ENCODE measurements around the gene CA5A. TPM values are rescaled to one million over a fixed set of nuclear protein-coding genes. Genes with fewer than 3 reads are reported as not detected.
"Not testable (repeated sequence)": the region's sequence is repeated elsewhere in the genome, so short reads cannot be mapped to it uniquely, and the experiment has no call there.

CA5A gene
- total RNA-seq, 1 donor from 2014 or later, result 0.06 TPM

DNA sequence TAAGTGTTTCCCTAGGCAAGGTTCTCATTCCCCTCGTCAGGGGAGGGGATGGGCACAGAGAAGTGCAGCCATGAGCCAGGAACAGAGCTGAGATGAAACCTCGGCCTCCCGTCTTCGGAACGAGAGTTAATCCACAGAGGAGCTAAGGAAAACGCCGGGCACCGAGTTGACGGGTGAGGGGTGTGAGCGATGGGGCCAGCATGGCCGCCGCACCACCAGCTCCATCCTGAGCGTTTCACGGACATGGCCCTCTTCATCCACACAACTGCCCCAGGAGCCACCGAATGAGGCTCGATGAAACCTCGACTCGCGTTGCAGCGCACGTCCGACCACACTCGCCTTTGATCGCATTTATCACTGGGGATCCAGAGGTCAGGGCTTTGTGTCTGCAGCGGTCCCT, 21.5 kb downstream of the CA5A start:
- no peak for ATAC-seq
- Histone ChIP-seq H3K36me3 (no peaks in the 10 kb centered on the region), H3K27me3 (ENCODE audit: low read depth) (peaks cover 3% of the 10 kb centered on the region), H3K9me3 (no peaks in the 10 kb centered on the region), H3K4me1 (no peaks in the 10 kb centered on the region), H3K27ac (no peak overlapping the region), H3K4me3 (no peak overlapping the region)
- no peak for TF ChIP-seq CTCF (IDR thresholded peaks at IDR 0.05)
- no peak for DNase-seq
- intact Hi-C loops (cut with DNase I), result no loop called here

GRCh38 chr16:87914021-87914725, 22.2 kb downstream of the CA5A start:
- DNase-seq; ATAC-seq; H3K4me1 ChIP-seq; H3K36me3 ChIP-seq; H3K9me3 ChIP-seq; H3K27me3 ChIP-seq (ENCODE audit: low read depth); H3K4me3 ChIP-seq; intact Hi-C loops (cut with DNase I); H3K27ac ChIP-seq: not testable (repeated sequence)

DNA sequence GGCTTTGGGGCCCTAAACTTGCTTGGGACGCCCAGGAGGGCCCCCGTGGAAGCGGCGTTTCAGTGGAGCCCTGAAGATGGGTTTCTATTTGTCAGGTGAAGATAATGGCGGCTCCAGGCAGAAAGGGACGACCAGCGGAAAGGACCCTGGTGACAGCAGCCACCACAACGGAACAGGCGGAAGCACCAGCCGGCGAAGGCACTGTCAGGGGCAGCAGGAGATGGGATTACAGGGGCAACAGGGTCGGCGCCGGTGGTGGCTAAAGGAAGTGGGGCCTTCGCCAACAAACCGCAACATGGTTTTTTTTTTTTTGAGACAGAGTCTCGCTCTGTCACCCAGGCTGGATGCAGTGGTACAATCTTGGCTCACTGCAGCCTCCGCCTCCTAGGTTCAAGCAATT, 23.6 kb downstream of the CA5A start:
- ATAC-seq; H3K4me1 ChIP-seq; intact Hi-C loops (cut with DNase I); H3K27me3 ChIP-seq (ENCODE audit: low read depth); DNase-seq; H3K9me3 ChIP-seq; H3K27ac ChIP-seq; H3K36me3 ChIP-seq; H3K4me3 ChIP-seq: not testable (repeated sequence)

DNA sequence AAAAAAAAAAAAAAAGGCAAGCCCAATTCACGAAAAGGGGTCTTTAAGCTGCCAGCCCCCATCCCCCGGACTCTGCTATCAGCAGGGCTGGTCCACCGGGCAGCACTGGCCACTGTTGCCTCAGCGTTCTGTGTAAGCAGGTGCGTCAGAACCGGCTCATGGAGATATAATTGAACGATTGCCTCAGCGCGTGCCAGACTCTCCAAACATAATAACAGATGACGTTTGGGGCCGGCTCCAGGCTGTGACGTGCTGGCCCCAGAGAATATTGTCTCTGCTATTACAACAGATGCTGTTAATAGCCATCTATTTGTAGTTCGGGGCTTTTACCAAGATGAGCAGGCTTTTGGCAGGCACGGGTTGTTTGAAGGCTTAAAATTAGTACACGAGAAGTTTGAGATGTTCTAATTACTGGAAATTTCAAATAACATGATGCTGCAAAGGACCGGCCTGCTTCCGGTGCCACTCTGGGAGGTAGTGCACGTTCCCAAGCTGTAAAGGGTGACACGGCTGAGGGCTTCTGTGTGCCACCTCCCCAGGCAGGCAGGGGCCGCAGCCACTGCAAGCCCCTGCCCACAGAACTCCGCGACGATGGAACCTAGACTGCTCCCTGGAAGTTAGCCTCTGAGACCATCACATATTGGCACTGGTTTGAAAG, 25.1 kb downstream of the CA5A start:
- H3K27ac ChIP-seq; H3K9me3 ChIP-seq; H3K4me1 ChIP-seq; intact Hi-C loops (cut with DNase I); H3K36me3 ChIP-seq; DNase-seq; H3K4me3 ChIP-seq; H3K27me3 ChIP-seq (ENCODE audit: low read depth): not testable (repeated sequence)
- ATAC-seq, result peak; percentile 31

DNA sequence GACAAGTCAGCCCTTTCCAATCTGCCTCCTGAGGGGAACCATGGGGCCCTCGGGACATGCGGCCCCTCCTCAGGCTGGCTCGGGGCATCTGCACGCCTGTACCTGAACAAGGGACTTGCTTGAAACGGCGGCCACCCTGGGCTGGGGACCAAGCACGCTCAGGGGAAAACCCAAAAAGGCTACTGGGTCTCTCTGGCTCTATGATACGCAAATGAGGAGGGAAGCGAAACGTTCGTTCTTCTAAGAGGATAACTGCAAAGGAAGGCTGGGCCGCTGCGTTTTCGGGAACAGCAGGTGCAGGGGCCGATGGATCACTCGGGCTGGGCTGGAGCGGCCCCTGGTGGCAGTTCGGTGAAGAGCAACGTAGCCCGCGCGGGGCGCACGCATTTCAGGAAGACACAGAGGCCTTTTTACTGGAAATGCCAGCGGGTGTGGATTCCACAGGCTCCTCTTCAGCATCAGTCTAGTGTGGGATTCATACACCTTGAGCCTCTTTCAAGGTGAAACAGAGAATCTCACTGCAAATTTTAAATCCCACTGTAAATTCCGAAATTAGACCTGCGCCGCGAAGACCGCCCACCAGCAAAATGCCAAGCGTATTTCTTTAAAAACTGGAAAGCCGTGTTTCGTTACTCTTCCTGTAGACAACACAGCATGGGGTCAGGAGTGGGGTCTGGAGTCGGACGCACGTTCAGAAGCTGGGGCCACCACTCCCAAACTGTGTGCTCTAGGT, 27.0 kb downstream of the CA5A start:
- H3K27ac ChIP-seq; intact Hi-C loops (cut with DNase I); H3K4me1 ChIP-seq; H3K9me3 ChIP-seq; H3K4me3 ChIP-seq; H3K36me3 ChIP-seq; H3K27me3 ChIP-seq (ENCODE audit: low read depth): not testable (repeated sequence)
- TF ChIP-seq CTCF (IDR thresholded peaks at IDR 0.05), result peak; percentile 92
- peak; percentile 85 for DNase-seq
- ATAC-seq, result peak; percentile 89 to 91

DNA sequence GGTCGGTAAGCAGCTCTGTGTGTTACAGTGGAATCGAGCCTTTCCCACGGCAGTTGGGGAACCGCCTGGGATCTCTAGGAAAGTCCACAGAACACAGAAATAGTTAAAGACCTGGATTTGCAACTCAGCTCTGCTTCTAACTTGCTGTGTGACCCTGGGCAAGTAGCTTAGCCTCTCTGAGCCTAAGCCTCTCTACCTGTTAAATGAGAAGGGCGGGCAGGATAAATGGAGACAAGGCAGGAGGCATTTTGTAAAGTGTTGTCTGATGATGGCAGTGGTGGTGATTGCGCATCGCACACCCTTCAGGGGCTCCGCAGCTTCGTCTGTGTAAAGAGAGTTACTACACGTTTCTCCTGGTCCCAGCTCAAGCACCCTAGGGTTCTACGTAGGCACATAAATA, 28.2 kb downstream of the CA5A start:
- H3K9me3 ChIP-seq; H3K27ac ChIP-seq; H3K4me3 ChIP-seq; ATAC-seq; H3K4me1 ChIP-seq; DNase-seq; H3K36me3 ChIP-seq; H3K27me3 ChIP-seq (ENCODE audit: low read depth); intact Hi-C loops (cut with DNase I): not testable (repeated sequence)

GRCh38 chr16:87905521-87905920, 30.8 kb downstream of the CA5A start:
- H3K27ac ChIP-seq; H3K27me3 ChIP-seq (ENCODE audit: low read depth); ATAC-seq; H3K4me1 ChIP-seq; H3K9me3 ChIP-seq; DNase-seq; H3K36me3 ChIP-seq; H3K4me3 ChIP-seq; intact Hi-C loops (cut with DNase I): not testable (repeated sequence)

GRCh38 chr16:87904963-87905362, 31.4 kb downstream of the CA5A start:
- DNase-seq; H3K27me3 ChIP-seq (ENCODE audit: low read depth); H3K9me3 ChIP-seq; H3K36me3 ChIP-seq; H3K4me1 ChIP-seq; H3K27ac ChIP-seq; ATAC-seq; H3K4me3 ChIP-seq; intact Hi-C loops (cut with DNase I): not testable (repeated sequence)

DNA sequence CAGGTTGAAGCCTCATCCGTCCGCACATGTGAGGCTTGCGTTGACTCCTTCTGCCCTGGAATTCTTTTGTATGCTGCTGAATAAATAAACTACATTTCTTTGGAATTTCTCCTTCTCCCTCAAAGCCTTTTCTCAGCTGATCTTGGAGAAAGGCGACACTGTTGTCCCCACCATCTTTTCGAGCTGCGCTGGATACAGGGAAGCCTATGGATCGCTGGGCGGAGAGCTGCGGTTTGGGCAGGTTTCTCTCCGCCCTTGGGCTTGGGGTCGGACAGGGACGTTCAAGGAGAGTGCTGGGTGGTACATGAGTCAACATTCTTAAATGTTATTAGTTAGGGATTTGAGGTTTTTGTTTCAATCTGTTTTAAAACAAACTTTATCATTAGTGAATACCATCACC, 35.8 kb downstream of the CA5A start:
- H3K4me1 ChIP-seq; H3K36me3 ChIP-seq; DNase-seq; H3K27ac ChIP-seq; intact Hi-C loops (cut with DNase I); H3K9me3 ChIP-seq; H3K27me3 ChIP-seq (ENCODE audit: low read depth); ATAC-seq; H3K4me3 ChIP-seq: not testable (repeated sequence)
